HG03378 (cell line): ENCODE measurements around the gene GAB1.
"Not testable (repeated sequence)": the region's sequence is repeated elsewhere in the genome, so short reads cannot be mapped to it uniquely, and the experiment has no call there.

ENCODE experiments used
- ATAC-seq: cut with Tn5 transposase; IDR thresholded peaks from one replicate; pipeline ENCODE4 v1.9.1; 2021; ENCODE audit warnings: mild to moderate bottlenecking, moderate library complexity; ENCODE audit not compliant: unreplicated experiment

Gene GAB1

GRCh38 chr4:143337600-143338287, 1.1 kb downstream of the GAB1 start:
- no peak for ATAC-seq

GRCh38 chr4:143338313-143338712, 1.6 kb downstream of the GAB1 start:
- no peak for ATAC-seq

GRCh38 chr4:143339497-143339896, 2.8 kb downstream of the GAB1 start:
- no peak for ATAC-seq

- no peak for ATAC-seq
Measured at GRCh38 chr4:143341186-143341755, 4.6 kb downstream of the GAB1 start.

GRCh38 chr4:143343276-143343831, 6.7 kb downstream of the GAB1 start:
- ATAC-seq = no peak

- ATAC-seq = no peak
Measured at GRCh38 chr4:143344041-143344440, 7.4 kb downstream of the GAB1 start.

- no peak for ATAC-seq
Measured at GRCh38 chr4:143344774-143345173, 8.1 kb downstream of the GAB1 start.

GRCh38 chr4:143345356-143345755, 8.7 kb downstream of the GAB1 start:
- no peak for ATAC-seq

GRCh38 chr4:143346206-143346605, 9.5 kb downstream of the GAB1 start:
- no peak for ATAC-seq

- no peak for ATAC-seq
Measured at GRCh38 chr4:143347484-143348111, 10.9 kb downstream of the GAB1 start.

GRCh38 chr4:143348233-143349077, 11.8 kb downstream of the GAB1 start:
- no peak for ATAC-seq

GRCh38 chr4:143349858-143350527, 13.3 kb downstream of the GAB1 start:
- ATAC-seq = not testable (repeated sequence)

GRCh38 chr4:143351149-143351691, 14.5 kb downstream of the GAB1 start:
- ATAC-seq = no peak

- no peak for ATAC-seq
Measured at GRCh38 chr4:143351774-143352451, 15.2 kb downstream of the GAB1 start.

- no peak for ATAC-seq
Measured at GRCh38 chr4:143352720-143353119, 16.0 kb downstream of the GAB1 start.

- no peak for ATAC-seq
Measured at GRCh38 chr4:143353797-143354196, 17.1 kb downstream of the GAB1 start.

GRCh38 chr4:143354990-143355389, 18.3 kb downstream of the GAB1 start:
- no peak for ATAC-seq

GRCh38 chr4:143355540-143356217, 19.0 kb downstream of the GAB1 start:
- ATAC-seq = no peak

- no peak for ATAC-seq
Measured at GRCh38 chr4:143356493-143356892, 19.8 kb downstream of the GAB1 start.
